ENCODE measurements around the gene PRKCSH. TPM values are rescaled to one million over a fixed set of nuclear protein-coding genes. Genes with fewer than 3 reads are reported as not detected.
"Not testable (repeated sequence)": the region's sequence is repeated elsewhere in the genome, so short reads cannot be mapped to it uniquely, and the experiment has no call there.

Gene PRKCSH
- total RNA-seq, 2 experiments from 2014 or later, result 260 to 264 TPM

DNA sequence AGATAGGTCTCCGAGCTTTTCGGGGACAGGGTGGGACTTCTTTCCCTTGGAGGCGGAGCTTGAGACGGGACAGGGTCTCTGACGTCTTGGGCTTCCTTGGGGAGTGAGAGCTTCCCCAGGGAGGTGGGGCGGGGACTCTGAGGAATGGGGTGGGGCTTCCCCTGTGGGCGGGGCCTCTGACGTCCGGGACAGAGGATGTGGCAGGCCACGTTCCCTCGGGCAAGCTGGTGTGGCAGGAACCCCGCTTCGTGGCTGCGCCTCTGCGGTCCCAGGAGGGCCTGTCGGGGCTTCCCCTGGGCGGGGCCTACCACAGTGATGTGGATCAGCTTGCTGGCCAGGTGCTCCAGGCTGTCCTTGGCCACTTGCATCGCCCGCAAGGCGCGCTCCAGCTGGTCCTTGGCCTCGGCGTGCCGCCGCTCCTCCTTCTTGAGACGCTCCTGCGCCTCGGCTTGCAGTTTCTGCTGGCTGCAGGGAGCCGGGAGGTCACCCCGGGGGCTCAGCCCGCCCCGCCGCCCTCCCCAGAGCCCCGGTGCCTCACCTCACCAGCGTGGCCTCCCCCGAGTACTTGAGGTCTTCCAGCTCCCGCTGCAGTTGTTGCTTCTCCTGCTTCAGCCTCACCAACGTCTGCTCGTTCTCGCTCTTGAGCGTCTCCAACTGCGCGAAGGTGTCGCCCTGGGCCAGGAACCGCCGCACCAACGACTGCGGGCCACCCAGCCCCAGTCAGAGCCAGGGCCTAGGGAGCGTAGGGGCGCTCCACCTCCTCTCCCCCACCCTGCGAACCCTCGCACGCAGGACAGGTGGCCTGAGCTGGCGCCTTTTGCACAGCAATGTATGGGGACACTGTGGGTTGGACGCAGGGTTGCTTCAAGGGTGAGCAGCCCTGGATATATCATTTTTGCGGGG is 13.0 kb upstream of the PRKCSH start:
- intact Hi-C loops (cut with micrococcal nuclease), result loop anchor here (1.0 kb wide), 1 partner anchor 13 kb away; the partner anchor contains the start of genes ODAD3 and PRKCSH
- peaks cover 46% of the 10 kb centered on the region for H3K27me3 Mint-ChIP-seq
- H3K4me1 Mint-ChIP-seq (ENCODE audit: low read depth), result peaks cover 39% of the 10 kb centered on the region
- peak; percentile 87 for DNase-seq
- H3K4me3 Mint-ChIP-seq, result peak overlapping the region; percentile 62
- H3K36me3 Mint-ChIP-seq, result no peaks in the 10 kb centered on the region
- ChIA-PET POLR2A (interaction anchor here (1.0 kb wide), 1 partner anchor 47 kb away, joined by 4 read pairs; no protein-coding TSS in a partner anchor), CTCF (interaction anchor here (1.0 to 3.1 kb wide), 7 partner anchors 8 to 60 kb away, joined by 3 to 20 read pairs (median 5); partner anchors contain the start of genes EPOR, ODAD3 and PRKCSH)
- no peaks in the 10 kb centered on the region for H3K9me3 Mint-ChIP-seq
- no peak overlapping the region for H3K27ac Mint-ChIP-seq

DNA sequence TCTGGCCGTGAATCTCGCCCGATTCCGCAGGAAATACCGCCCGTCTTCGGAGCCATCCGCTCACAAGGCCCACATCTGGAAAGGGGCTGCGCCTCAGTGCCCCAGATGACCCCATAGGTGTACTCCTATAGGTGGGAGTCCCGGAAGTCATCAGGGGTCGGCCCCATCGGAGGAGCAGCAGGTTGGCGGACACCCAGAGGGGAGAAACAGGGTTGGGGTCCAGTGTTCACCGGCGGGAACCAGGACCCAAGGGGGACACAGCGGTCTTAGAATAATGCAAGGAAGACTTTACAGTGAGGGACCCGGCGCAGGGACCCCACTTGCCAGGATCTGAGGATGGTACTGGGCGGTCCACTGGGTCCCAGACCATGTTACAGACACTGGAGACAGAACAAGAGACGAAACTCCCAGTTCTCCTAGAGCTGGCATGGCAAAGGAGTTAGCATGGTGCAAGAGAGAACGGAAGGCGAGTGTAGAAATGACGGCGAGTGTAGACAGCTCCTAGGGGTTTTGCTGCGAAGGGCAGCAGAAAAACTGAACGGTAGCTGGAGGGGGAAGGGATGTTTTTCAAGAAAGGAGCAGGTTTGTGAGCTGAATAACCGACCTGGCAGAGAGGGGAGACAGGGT is 12.2 kb upstream of the PRKCSH start:
- Mint-ChIP-seq H3K4me3 (peak overlapping the region; percentile 7), H3K27ac (no peak overlapping the region), H3K4me1 (ENCODE audit: low read depth) (peaks cover 39% of the 10 kb centered on the region), H3K36me3 (no peaks in the 10 kb centered on the region), H3K27me3 (peaks cover 43% of the 10 kb centered on the region), H3K9me3 (no peaks in the 10 kb centered on the region)
- ChIA-PET CTCF (interaction anchor here (1.0 to 3.1 kb wide), 7 partner anchors 12 to 59 kb away, joined by 3 to 20 read pairs (median 5); partner anchors contain the start of genes EPOR, ODAD3 and PRKCSH), POLR2A (interaction anchor here (1.0 kb wide), 1 partner anchor 48 kb away, joined by 4 read pairs; no protein-coding TSS in a partner anchor)
- intact Hi-C loops (cut with micrococcal nuclease), result no loop called here
- DNase-seq, result no peak

DNA sequence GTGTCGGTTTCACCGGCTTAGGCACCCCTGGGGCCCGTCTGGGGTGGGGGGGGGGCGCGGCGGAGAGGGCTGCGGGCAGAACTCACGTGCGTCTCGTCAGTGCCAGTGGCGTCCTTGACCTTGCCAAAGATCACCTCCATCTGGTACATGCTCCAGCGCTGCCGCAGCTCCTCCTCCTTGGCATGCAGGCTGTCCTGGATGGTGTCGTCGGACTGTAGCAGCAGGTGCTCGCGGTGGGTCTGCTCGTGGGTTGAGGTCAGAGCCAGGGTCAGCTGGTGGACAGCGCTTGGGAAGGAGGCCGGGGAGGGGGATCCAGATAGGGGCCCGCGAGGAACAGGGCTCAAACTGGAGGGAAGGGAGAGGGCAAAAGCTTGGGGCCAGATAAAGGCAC is 11.6 kb upstream of the PRKCSH start:
- POLR2A ChIA-PET, result no interaction called here
- no peak overlapping the region for H3K4me3 Mint-ChIP-seq
- H3K4me1 Mint-ChIP-seq (ENCODE audit: low read depth), result peaks cover 38% of the 10 kb centered on the region
- H3K27me3 Mint-ChIP-seq, result peaks cover 39% of the 10 kb centered on the region
- intact Hi-C loops (cut with micrococcal nuclease), result no loop called here
- no peak for DNase-seq
- no peak overlapping the region for H3K27ac Mint-ChIP-seq
- CTCF ChIA-PET, result interaction anchor here (1.0 to 3.1 kb wide), 4 partner anchors 11 to 59 kb away, joined by 4 to 20 read pairs (median 7); partner anchors contain the start of genes ODAD3 and PRKCSH
- no peaks in the 10 kb centered on the region for H3K9me3 Mint-ChIP-seq
- H3K36me3 Mint-ChIP-seq, result no peaks in the 10 kb centered on the region

DNA sequence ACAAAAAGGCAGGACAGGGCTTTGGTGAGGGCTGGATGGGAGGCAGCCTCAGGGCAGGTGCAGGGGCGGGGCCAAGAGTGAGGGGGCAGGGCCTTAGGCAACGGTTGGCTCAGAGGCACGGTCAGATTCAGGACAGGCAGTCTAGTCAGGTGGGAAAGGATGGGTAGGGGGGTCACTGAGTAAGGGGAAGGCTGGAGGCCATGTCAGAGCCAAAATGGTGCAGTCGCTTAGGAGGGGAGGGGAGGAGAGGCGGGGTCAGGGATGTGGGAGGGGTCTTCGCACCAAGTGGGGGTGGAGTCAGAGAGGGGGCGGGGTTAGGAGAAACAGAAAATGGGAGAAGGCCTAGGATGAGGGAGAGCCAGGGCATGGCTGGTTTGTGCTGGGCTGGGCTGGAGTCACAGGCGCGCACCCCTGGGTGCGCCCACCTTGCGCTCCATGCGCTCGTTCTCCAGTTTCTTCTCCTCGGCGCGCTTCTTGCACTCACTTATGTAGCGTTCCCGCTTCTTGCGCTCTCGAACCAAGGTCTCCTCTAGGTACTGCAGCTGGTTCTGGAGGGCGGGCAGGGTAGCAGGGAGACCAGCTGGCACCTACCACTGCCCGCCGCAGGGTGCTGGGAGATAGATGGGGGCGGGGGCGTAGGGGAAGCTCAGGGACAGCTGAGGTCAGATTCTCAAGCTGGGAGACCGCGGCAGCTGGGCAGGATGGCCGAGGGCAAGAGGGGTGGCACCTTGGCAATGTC is 9.5 kb upstream of the PRKCSH start:
- Mint-ChIP-seq H3K4me3 (no peak overlapping the region), H3K27ac (no peak overlapping the region), H3K27me3 (peaks cover 30% of the 10 kb centered on the region), H3K4me1 (ENCODE audit: low read depth) (peaks cover 28% of the 10 kb centered on the region), H3K9me3 (no peaks in the 10 kb centered on the region), H3K36me3 (no peaks in the 10 kb centered on the region)
- POLR2A ChIA-PET, result no interaction called here
- CTCF ChIA-PET, result no interaction called here
- intact Hi-C loops (cut with micrococcal nuclease), result no loop called here
- DNase-seq, result no peak

DNA sequence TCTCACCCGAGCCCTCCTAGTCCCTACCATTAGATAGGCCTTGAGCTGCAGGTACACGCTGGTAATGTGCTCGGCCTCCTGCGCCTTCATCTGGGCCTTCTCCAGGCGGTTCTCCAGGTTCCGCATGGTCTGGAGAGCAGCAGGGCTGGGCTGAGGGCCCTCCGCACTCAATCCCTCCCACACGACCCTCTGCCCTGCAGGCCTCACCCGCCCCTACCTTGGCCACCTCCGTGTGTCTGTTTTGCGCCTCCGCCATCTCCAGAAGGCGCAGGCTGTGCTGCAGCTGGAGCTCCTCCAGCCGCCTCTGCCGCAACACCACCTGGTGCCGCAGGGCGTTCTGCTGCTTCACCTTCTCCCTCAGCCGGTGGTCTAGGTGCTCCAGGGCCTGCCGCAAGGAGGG is 8.8 kb upstream of the PRKCSH start:
- Mint-ChIP-seq H3K27me3 (peaks cover 22% of the 10 kb centered on the region), H3K4me3 (no peak overlapping the region), H3K4me1 (ENCODE audit: low read depth) (peaks cover 20% of the 10 kb centered on the region), H3K36me3 (no peaks in the 10 kb centered on the region), H3K9me3 (no peaks in the 10 kb centered on the region), H3K27ac (no peak overlapping the region)
- intact Hi-C loops (cut with micrococcal nuclease), result no loop called here
- ChIA-PET POLR2A (no interaction called here), CTCF (no interaction called here)
- DNase-seq, result no peak

DNA sequence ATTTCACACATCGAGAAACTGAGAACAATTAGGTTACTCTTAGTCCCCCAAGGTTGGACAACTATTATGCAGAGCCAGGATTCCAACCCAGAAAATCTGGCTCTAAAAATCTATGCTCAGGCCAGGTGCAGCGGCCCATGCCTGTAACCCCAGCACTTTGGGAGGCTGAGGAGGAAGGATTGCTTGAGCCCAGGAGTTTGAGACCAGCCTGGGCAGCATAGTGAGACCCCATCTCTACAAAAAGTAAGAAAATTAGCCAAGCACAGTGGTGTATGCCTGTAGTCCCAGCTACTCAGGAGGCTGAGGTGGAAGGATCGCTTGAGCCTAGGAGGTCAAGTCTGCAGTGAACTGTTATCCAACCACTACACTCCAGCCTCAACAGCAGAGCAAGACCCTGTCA is 1.9 kb upstream of the PRKCSH start:
- CTCF ChIA-PET, result interaction anchor here (1.1 to 1.4 kb wide), 3 partner anchors 15 to 53 kb away, joined by 3 to 4 read pairs (median 3); no protein-coding TSS in a partner anchor
- intact Hi-C loops (cut with micrococcal nuclease); POLR2A ChIA-PET; H3K9me3 Mint-ChIP-seq; H3K27ac Mint-ChIP-seq; H3K27me3 Mint-ChIP-seq; DNase-seq; H3K4me3 Mint-ChIP-seq: not testable (repeated sequence)
- Mint-ChIP-seq H3K36me3 (peaks cover 19% of the 10 kb centered on the region), H3K4me1 (ENCODE audit: low read depth) (peaks cover 24% of the 10 kb centered on the region)

DNA sequence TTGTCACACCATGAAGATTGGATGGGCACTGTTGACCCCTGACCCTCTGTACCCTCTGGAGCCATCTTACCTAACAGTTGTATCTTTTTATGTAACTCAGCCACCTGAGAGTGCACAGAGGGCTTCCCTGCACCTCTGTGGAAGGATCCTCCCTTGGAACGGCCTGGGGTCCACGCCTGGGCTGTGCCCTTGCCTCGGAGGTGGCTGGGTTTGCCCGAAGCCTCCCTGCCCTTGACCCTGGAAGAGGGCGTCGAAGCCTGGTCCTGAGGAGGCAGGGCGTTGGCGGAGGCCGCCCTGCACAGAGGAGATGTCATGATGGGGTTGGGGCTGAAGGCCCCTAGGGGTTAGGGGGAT is 755 bp upstream of the PRKCSH start:
- intact Hi-C loops (cut with micrococcal nuclease), result loop anchor here (1.0 to 5.0 kb wide), 5 partner anchors 12 to 142 kb away; no protein-coding TSS in a partner anchor
- H3K9me3 Mint-ChIP-seq, result no peaks in the 10 kb centered on the region
- POLR2A ChIA-PET, result interaction anchor here (1.0 to 1.4 kb wide), 2 partner anchors 51 to 53 kb away, joined by 3 to 11 read pairs; no protein-coding TSS in a partner anchor
- H3K4me3 Mint-ChIP-seq, result peak overlapping the region; percentile 99
- H3K36me3 Mint-ChIP-seq, result peaks cover 20% of the 10 kb centered on the region
- peaks cover 24% of the 10 kb centered on the region for H3K4me1 Mint-ChIP-seq (ENCODE audit: low read depth)
- DNase-seq, result no peak
- CTCF ChIA-PET, result interaction anchor here (0.6 to 2.8 kb wide), 8 partner anchors 12 to 191 kb away, joined by 4 to 18 read pairs (median 6); partner anchors contain the start of gene SWSAP1
- H3K27ac Mint-ChIP-seq, result peak overlapping the region; percentile 95
- H3K27me3 Mint-ChIP-seq, result peaks cover 1% of the 10 kb centered on the region

DNA sequence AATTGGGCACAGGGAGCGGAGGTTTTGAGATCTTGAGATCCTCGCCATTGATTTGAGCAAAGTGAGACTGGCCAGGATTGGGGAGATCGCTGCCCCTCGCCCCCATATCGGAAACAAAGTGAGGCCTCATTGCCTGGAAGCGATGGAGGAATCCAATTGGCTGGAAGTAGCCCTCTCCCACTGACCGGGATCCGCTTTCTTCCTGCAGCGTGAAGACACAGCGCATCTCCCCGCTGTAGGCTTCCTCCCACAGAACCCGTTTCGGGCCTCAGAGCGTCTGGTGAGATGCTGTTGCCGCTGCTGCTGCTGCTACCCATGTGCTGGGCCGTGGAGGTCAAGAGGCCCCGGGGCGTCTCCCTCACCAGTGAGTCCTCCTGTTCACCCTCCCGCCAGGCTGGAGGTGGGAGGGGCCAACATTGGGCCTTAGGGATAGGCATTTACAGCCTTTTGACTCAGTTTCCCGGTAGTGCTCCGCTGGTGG is 438 bp downstream of the PRKCSH start:
- peak overlapping the region; percentile 99 for H3K4me3 Mint-ChIP-seq
- DNase-seq, result peak; percentile 35
- CTCF ChIA-PET, result interaction anchor here (0.7 to 2.8 kb wide), 8 partner anchors 12 to 897 kb away, joined by 3 to 18 read pairs (median 6); partner anchors contain the start of genes SWSAP1 and ZNF563
- H3K9me3 Mint-ChIP-seq, result no peaks in the 10 kb centered on the region
- POLR2A ChIA-PET, result interaction anchor here (1.4 kb wide), 1 partner anchor 55 kb away, joined by 11 read pairs; no protein-coding TSS in a partner anchor
- peaks cover 26% of the 10 kb centered on the region for H3K4me1 Mint-ChIP-seq (ENCODE audit: low read depth)
- intact Hi-C loops (cut with micrococcal nuclease), result loop anchor here (1.0 to 5.0 kb wide), 5 partner anchors 14 to 144 kb away; no protein-coding TSS in a partner anchor
- peak overlapping the region; percentile 95 for H3K27ac Mint-ChIP-seq
- peaks cover 23% of the 10 kb centered on the region for H3K36me3 Mint-ChIP-seq
- H3K27me3 Mint-ChIP-seq, result no peaks in the 10 kb centered on the region

DNA sequence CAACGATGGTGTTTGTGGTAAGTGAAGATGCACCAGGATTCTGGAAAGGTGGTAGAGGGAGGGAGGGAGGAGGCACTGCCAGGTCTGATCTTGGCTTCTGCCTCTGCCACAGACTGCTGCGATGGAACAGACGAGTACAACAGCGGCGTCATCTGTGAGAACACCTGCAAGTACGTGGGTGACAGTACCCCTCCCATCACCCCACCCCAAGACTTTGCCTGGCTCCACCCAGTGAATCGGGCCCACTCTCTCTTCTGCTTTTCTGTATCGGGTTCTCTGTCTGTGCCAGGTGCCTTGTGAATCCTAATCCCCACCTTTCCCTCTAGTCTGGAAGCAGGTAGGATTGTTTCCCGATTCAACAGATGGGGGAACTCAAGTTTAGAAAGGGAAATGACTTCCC is 2.5 kb downstream of the PRKCSH start:
- intact Hi-C loops (cut with micrococcal nuclease), result loop anchor here (5.0 kb wide), 1 partner anchor 146 kb away; no protein-coding TSS in a partner anchor
- Mint-ChIP-seq H3K27me3 (no peaks in the 10 kb centered on the region), H3K9me3 (no peaks in the 10 kb centered on the region), H3K36me3 (peaks cover 34% of the 10 kb centered on the region), H3K27ac (no peak overlapping the region), H3K4me3 (no peak overlapping the region), H3K4me1 (ENCODE audit: low read depth) (peaks cover 29% of the 10 kb centered on the region)
- POLR2A ChIA-PET, result no interaction called here
- CTCF ChIA-PET, result interaction anchor here (0.7 kb wide), 1 partner anchor 372 kb away, joined by 3 read pairs; no protein-coding TSS in a partner anchor
- no peak for DNase-seq

DNA sequence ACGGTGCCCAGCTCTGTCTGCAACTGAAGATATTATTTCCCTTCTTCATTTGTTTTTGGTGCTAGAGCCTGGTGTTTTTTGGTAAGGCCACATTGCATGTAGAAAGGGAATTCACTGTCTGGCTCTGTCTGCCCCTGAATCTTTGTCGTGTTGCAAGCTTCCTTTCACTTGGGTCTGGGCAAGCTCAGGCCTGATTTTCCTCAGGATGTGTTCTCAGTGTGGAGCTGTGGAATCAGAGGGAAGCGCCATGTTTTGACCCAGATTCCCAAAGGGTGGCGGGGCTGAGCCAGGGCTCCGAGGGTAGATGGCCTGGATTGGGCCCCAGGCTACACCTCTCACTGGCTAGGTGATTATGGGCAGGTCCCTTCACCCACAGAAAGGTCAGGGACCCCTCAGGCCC is 8.6 kb downstream of the PRKCSH start:
- Mint-ChIP-seq H3K4me3 (no peak overlapping the region), H3K27me3 (no peaks in the 10 kb centered on the region), H3K9me3 (no peaks in the 10 kb centered on the region), H3K27ac (no peak overlapping the region), H3K36me3 (peaks cover 24% of the 10 kb centered on the region), H3K4me1 (ENCODE audit: low read depth) (peaks cover 5% of the 10 kb centered on the region)
- intact Hi-C loops (cut with micrococcal nuclease), result no loop called here
- no peak for DNase-seq
- ChIA-PET POLR2A (no interaction called here), CTCF (interaction anchor here (0.8 kb wide), 1 partner anchor 8 kb away, joined by 5 read pairs; no protein-coding TSS in a partner anchor)

DNA sequence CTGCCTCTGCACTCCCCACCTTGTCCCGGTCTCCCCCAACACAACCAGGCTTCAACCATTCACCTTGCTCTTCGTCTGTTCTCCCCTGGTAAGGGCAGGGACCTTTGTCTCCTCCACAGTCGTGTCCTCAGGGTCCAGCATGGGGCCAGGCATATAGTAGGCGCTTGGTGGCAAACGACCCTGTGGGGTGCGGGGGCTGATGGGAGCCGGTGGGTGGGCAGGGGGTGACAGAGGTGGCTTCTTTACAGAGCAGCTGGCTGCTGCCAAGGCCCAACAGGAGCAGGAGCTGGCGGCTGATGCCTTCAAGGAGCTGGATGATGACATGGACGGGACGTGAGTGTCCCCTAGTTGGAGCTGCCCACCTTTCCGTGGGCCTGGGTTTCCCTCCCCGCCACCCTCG is 9.7 kb downstream of the PRKCSH start:
- H3K9me3 Mint-ChIP-seq, result no peaks in the 10 kb centered on the region
- peaks cover 27% of the 10 kb centered on the region for H3K36me3 Mint-ChIP-seq
- no peak overlapping the region for H3K4me3 Mint-ChIP-seq
- H3K27me3 Mint-ChIP-seq, result no peaks in the 10 kb centered on the region
- CTCF ChIA-PET, result interaction anchor here (0.9 to 1.2 kb wide), 2 partner anchors 64 to 151 kb away, joined by 3 to 5 read pairs; no protein-coding TSS in a partner anchor
- no peak overlapping the region for H3K27ac Mint-ChIP-seq
- peaks cover 5% of the 10 kb centered on the region for H3K4me1 Mint-ChIP-seq (ENCODE audit: low read depth)
- intact Hi-C loops (cut with micrococcal nuclease), result no loop called here
- POLR2A ChIA-PET, result interaction anchor here (1.0 kb wide), 1 partner anchor 62 kb away, joined by 3 read pairs; no protein-coding TSS in a partner anchor
- no peak for DNase-seq

Measured in activated CD4-positive, alpha-beta memory T cell treated with anti-CD3 and anti-CD28 coated beads for 36 hours (primary cell).